Measurements from ENCODE around the gene PRKRA. TPM values are rescaled to one million over a fixed set of nuclear protein-coding genes. Genes with fewer than 3 reads are reported as not detected.

PRKRA gene
- polyA plus RNA-seq, 1 donor from 2014 or later = 91.8 TPM

DNA sequence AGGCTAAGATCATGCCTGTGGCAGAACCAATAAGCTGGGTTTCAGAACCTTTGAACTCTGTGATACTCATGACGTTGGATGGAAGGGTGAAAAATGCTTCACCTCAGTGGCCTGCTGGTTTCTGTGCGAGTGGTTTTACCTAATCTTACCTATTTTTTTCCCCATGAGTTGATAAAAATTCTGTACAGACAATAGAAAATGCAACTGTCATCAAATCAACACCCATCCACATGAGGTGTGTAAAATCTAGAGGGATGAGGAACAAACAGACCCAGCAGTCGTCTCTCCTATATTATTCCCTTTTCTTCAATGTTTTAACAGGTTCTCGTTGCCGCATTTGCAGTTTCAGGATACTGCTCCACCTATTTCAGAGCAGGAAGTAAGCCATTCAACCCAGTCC, 67.3 kb downstream of the PRKRA start:
- Histone ChIP-seq H3K4me2 (ENCODE audit: low read length) (no peak overlapping the region), H3K4me3 (ENCODE audit: low read length) (no peak overlapping the region), H3K27ac (ENCODE audit: low read length) (no peak overlapping the region), H3K36me3 (ENCODE audit: insufficient read depth, low read length) (peaks cover 10% of the 10 kb centered on the region), H2AFZ (ENCODE audit: low read depth, low read length) (no peak overlapping the region), H3K9me2 (ENCODE audit: insufficient read depth, low read length) (no peaks in the 10 kb centered on the region), H4K20me1 (ENCODE audit: insufficient read depth) (no peaks in the 10 kb centered on the region), H3K79me2 (replicated peaks; ENCODE audit: insufficient read depth, low read length) (no peaks in the 10 kb centered on the region), H3K9ac (ENCODE audit: low read length) (no peak overlapping the region), H3F3A (ENCODE audit: insufficient read depth, low read length, poor library complexity, severe bottlenecking) (no peaks in the 10 kb centered on the region), H3K9me3 (ENCODE audit: low read length) (no peaks in the 10 kb centered on the region), H3K27me3 (ENCODE audit: insufficient read depth, low read depth, low read length) (no peaks in the 10 kb centered on the region)
- TF ChIP-seq MXI1 (conservative IDR thresholded peaks at IDR 0.05; ENCODE audit: poor library complexity, severe bottlenecking) (no peak), SMC3 (conservative IDR thresholded peaks at IDR 0.05; ENCODE audit: poor library complexity) (no peak)

Other genes with a start within 250 kb of the PRKRA start
- 3.6 and 5.5 TPM in 2 replicates for gene PJVK, start 203 bp upstream of the PRKRA start, polyA plus RNA-seq
- gene FKBP7, start 27.4 kb upstream of the PRKRA start, polyA plus RNA-seq = 32.6 and 46.1 TPM in 2 replicates
- 14.3 and 16.8 TPM in 2 replicates for gene PLEKHA3, start 29.3 kb upstream of the PRKRA start, polyA plus RNA-seq